IMR-90 (cell line): ENCODE data around the gene FAM151A. TPM values are rescaled to one million over a fixed set of nuclear protein-coding genes. Genes with fewer than 3 reads are reported as not detected.

Experiments
- ATAC-seq: fragments of 200-7000 bp; cut with Tn5 transposase; 2 replicates; pipeline ENCODE4 v1.9.1; 2020; ENCODE audit warnings: low read depth, mild to moderate bottlenecking, moderate library complexity
- BruUV-seq: library from RNA; stranded (reverse); fragments of 400-500 nt; replicated peaks from 2 replicates; lab custom pipeline; 2021; lab: Mats Ljungman, UMichigan
- CTCF ChIA-PET: fragments of 300-600 bp; formaldehyde crosslinking; extraction: SDS; loops from one replicate; lab custom pipeline; 2021; ENCODE audit warnings: antibody characterized with exemption; lab: Yijun Ruan, JAX
- POLR2A ChIA-PET: fragments of 300-600 bp; sonication (Branson Sonifier 250); formaldehyde crosslinking; loops from one replicate; lab custom pipeline; 2022; ENCODE audit warnings: antibody characterized with exemption; ENCODE audit not compliant: unreplicated experiment; lab: Charles Lee
- DNase-seq: peaks from one replicate; pipeline ENCODE4 v3.0.0; 2013
- H2AFZ ChIP-seq: replicated peaks from 2 replicates; pipeline ENCODE3; 2013; ENCODE audit warnings: low read length, mild to moderate bottlenecking; ENCODE audit not compliant: poor library complexity
- H2AK5ac ChIP-seq: 2 replicates; pipeline ENCODE4 v1.6.1; 2013; ENCODE audit warnings: low read depth, low read length, inconsistent platforms
- H2AK9ac ChIP-seq: replicated peaks from 2 replicates; pipeline ENCODE3; 2013; ENCODE audit warnings: mild to moderate bottlenecking, low read depth, low read length, moderate library complexity; ENCODE audit not compliant: poor library complexity
- H2BK120ac ChIP-seq: 2 replicates; pipeline ENCODE4 v1.6.1; 2013; ENCODE audit warnings: low read depth, low read length, inconsistent platforms
- H2BK15ac ChIP-seq: 3 replicates; pipeline ENCODE4 v1.6.1; 2013; ENCODE audit warnings: low read depth, low read length, inconsistent platforms
- H2BK20ac ChIP-seq: 2 replicates; pipeline ENCODE4 v1.6.1; 2013; ENCODE audit warnings: low read depth, mild to moderate bottlenecking, inconsistent platforms, low read length, moderate library complexity
- H2BK5ac ChIP-seq: 2 replicates; pipeline ENCODE4 v1.6.1; 2013; ENCODE audit warnings: mild to moderate bottlenecking, low read depth, low read length, inconsistent platforms; ENCODE audit not compliant: poor library complexity, severe bottlenecking
- H3K14ac ChIP-seq: replicated peaks from 2 replicates; pipeline ENCODE4 v1.6.1; 2013; ENCODE audit warnings: low read depth, low read length, inconsistent platforms
- H3K18ac ChIP-seq: 2 replicates; pipeline ENCODE4 v1.6.1; 2013; ENCODE audit warnings: low read depth, low read length, control low read depth
- H3K23ac ChIP-seq: 2 replicates; pipeline ENCODE4 v1.6.1; 2013; ENCODE audit warnings: low read depth, low read length, inconsistent platforms
- H3K27ac ChIP-seq: 2 replicates; pipeline ENCODE4 v1.5.1; 2013; ENCODE audit warnings: mild to moderate bottlenecking, control low read depth, low read length; ENCODE audit not compliant: insufficient read depth
- H3K27me3 ChIP-seq: 2 replicates; pipeline ENCODE4 v1.6.1; 2013; ENCODE audit warnings: low read length; ENCODE audit not compliant: control insufficient read depth, insufficient read depth
- H3K36me3 ChIP-seq: 2 replicates; pipeline ENCODE4 v1.6.1; 2013; ENCODE audit warnings: low read length, mixed read lengths; ENCODE audit not compliant: control insufficient read depth, insufficient read depth
- H3K4ac ChIP-seq: 2 replicates; pipeline ENCODE4 v1.6.1; 2013; ENCODE audit warnings: low read depth, low read length, inconsistent platforms
- H3K4me1 ChIP-seq: 2 replicates; pipeline ENCODE4 v1.6.1; 2013; ENCODE audit warnings: low read length, mixed read lengths; ENCODE audit not compliant: control insufficient read depth, insufficient read depth
- H3K4me2 ChIP-seq: 2 replicates; pipeline ENCODE4 v1.6.1; 2013; ENCODE audit warnings: low read depth, mild to moderate bottlenecking, control low read depth, low read length, moderate library complexity
- H3K4me3 ChIP-seq: 2 replicates; pipeline ENCODE4 v1.5.1; 2013; ENCODE audit warnings: low read depth, mild to moderate bottlenecking, control low read depth, low read length, moderate library complexity; ENCODE audit not compliant: insufficient read depth
- H3K56ac ChIP-seq: 2 replicates; pipeline ENCODE4 v1.6.1; 2013; ENCODE audit warnings: low read length, inconsistent platforms; ENCODE audit not compliant: insufficient read depth; ENCODE audit errors: extremely low read depth
- H3K79me1 ChIP-seq, 2 experiments: 2 replicates each; pipeline ENCODE4 v1.6.1; 2013; ENCODE audit warnings: low read length in 2 of 2, inconsistent platforms in 1 of 2, low read depth in 1 of 2
- H3K9ac ChIP-seq: 2 replicates; pipeline ENCODE4 v1.6.1; 2013; ENCODE audit warnings: low read depth, low read length, control low read depth
- H3K9me1 ChIP-seq: 2 replicates; pipeline ENCODE4 v1.6.1; 2013; ENCODE audit warnings: low read length, inconsistent platforms; ENCODE audit not compliant: insufficient read depth
- H3K9me3 ChIP-seq: 2 replicates; pipeline ENCODE4 v1.6.1; 2013; ENCODE audit warnings: low read length; ENCODE audit not compliant: control insufficient read depth, insufficient read depth
- H4K20me1 ChIP-seq: 2 replicates; pipeline ENCODE4 v1.6.1; 2013; ENCODE audit warnings: low read length, inconsistent platforms; ENCODE audit not compliant: insufficient read depth
- H4K5ac ChIP-seq: 2 replicates; pipeline ENCODE4 v1.6.1; 2013; ENCODE audit warnings: mild to moderate bottlenecking, low read depth, low read length, control low read depth
- H4K8ac ChIP-seq, 2 experiments: 2 replicates each; pipeline ENCODE4 v1.6.1; 2013; ENCODE audit warnings: low read depth in 2 of 2, low read length in 2 of 2, control low read depth in 1 of 2, inconsistent platforms in 1 of 2
- H4K91ac ChIP-seq: 2 replicates; pipeline ENCODE4 v1.6.1; 2013; ENCODE audit warnings: low read depth, low read length, inconsistent platforms; ENCODE audit not compliant: insufficient read depth
- MAFK ChIP-seq: IDR thresholded peaks from 2 replicates; pipeline ENCODE4 v1.6.1; 2012; ENCODE audit warnings: low read depth, low read length, improper control_type of control experiment
- WGBS, 2 experiments: methylation state at CpG; one replicate each; pipeline versions ENCODE4 v1.1.5 to v1.1.7; 2013; ENCODE audit warnings: missing lambda C conversion rate in 2 of 2; ENCODE audit not compliant: insufficient read length in 1 of 2; ENCODE audit errors: extremely low coverage in 2 of 2; 5-methylcytosine and 5-hydroxymethylcytosine counted together
- dilution Hi-C: fragments of 300-500 bp; cut with HindIII; formaldehyde crosslinking; loops from one replicate; pipeline ENCODE4 v1.14.3; 2018; ENCODE audit warnings: low sequenced_read_pairs; ENCODE audit not compliant: unreplicated experiment
- in situ Hi-C: fragments of 300-500 bp; cut with MboI; formaldehyde crosslinking; loops from 3 replicates; pipeline ENCODE4 v1.14.3; 2019; ENCODE audit warnings: low sequenced_read_pairs, inconsistent platforms, mixed read lengths
- intact Hi-C: fragments of 100-400 bp; cut with micrococcal nuclease; formaldehyde crosslinking; loops from 2 replicates; pipeline ENCODE4 v1.10.0; 2022
- polyA plus RNA-seq, 3 experiments: library from polyadenylated mRNA; depleted of rRNA; stranded (reverse); fragments of >200 nt; gene quantifications; 2 replicates each; pipeline ENCODE4 v1.2.3, GENCODE V29; 2012; ENCODE audit warnings: low replicate concordance in 1 of 3
- total RNA-seq: library from RNA; depleted of rRNA; stranded (reverse); fragments of >200 nt; gene quantifications from 2 replicates; pipeline ENCODE4 v1.2.3, GENCODE V29; 2012

The FAM151A gene
- total and polyA plus RNA-seq, 2 of the 4 experiments (the other 2 are of a cell fraction), result not detected

DNA sequence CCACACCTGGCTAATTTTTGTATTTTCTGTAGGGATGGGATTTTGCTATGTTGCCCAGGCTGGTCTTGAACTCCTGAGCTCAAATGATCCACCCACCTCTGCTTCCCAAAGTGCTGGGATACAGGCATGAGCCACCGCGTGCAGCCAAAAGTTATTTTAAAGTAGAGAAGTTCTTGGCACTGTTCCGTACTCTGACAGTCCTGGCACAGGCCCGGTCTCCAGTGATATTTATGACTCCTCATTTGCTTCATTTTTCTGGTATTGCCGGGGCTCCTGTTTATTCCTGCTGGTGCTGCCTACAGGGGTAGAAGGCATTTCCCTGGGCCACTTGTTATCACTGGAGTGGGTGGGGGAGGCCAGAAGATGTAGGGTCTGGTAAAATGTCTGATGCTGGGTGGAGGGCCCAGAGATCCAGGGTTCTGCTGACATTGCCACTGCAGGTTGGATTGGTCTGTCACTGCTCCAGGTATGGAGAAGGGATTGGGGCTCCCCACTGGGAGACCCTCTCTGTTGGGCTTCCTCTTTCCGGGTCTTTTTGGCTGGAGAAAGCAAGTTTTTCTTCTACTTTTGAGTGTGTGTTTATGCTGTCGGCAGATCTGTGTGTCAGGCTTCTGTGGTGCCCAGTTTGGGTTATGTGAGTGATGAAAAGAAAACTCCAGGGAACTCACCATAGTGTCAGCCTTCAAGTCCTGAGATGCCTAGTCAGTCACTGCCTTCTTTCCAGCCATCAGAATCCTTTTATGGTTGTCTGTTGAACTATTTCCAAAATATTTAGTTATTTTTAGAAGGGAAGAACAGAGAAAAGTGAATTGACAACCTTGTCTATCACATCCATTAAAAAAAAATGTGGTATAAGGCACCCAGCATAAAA is 22.7 kb upstream of the FAM151A start:
- H3K27ac ChIP-seq, result no peak overlapping the region
- no TSS peak for BruUV-seq
- no peak overlapping the region for H3K4me3 ChIP-seq
- dilution Hi-C loops (no loop called here), intact Hi-C loops (no loop called here), in situ Hi-C loops (no loop called here)
- H3K4me1 ChIP-seq, result no peaks in the 10 kb centered on the region
- no peak overlapping the region for H3K4ac ChIP-seq
- H4K8ac ChIP-seq, result no peak overlapping the region
- no peak overlapping the region for H3K9ac ChIP-seq
- no peaks in the 10 kb centered on the region for H3K79me1 ChIP-seq
- H4K5ac ChIP-seq, result no peak overlapping the region
- H2AFZ ChIP-seq, result no peak overlapping the region
- TF ChIP-seq MAFK, result no peak
- POLR2A ChIA-PET, result interaction anchor here (0.6 kb wide), 1 partner anchor 311 kb away, joined by 4 read pairs; no protein-coding TSS in a partner anchor
- H3K56ac ChIP-seq, result no peak overlapping the region
- no peaks in the 10 kb centered on the region for H4K20me1 ChIP-seq
- WGBS, 2 experiments, result no CpG with 5 or more reads among the region's 7 CpGs
- ATAC-seq (peak; percentile 29; the same call in 1 of the 2 replicates), DNase-seq (peak; percentile 13)
- no peak overlapping the region for H3K14ac ChIP-seq
- H3K9me3 ChIP-seq, result peaks cover 10% of the 10 kb centered on the region
- H2BK20ac ChIP-seq, result no peak overlapping the region
- H2BK120ac ChIP-seq, result no peak overlapping the region
- no peaks in the 10 kb centered on the region for H3K36me3 ChIP-seq
- no peak overlapping the region for H2BK15ac ChIP-seq
- H4K91ac ChIP-seq, result no peak overlapping the region
- H3K4me2 ChIP-seq, result no peak overlapping the region
- CTCF ChIA-PET, result no interaction called here
- H2AK9ac ChIP-seq, result no peak overlapping the region
- H3K9me1 ChIP-seq, result no peaks in the 10 kb centered on the region; the same call in 1 of the 2 replicates
- H2BK5ac ChIP-seq, result no peak overlapping the region
- H3K18ac ChIP-seq, result no peak overlapping the region
- H2AK5ac ChIP-seq, result no peak overlapping the region
- H3K27me3 ChIP-seq, result peaks cover 32% of the 10 kb centered on the region
- no peak overlapping the region for H3K23ac ChIP-seq
